HUES6 (cell line): ENCODE data around the gene PYGB.

ENCODE experiments used
- H3K27ac ChIP-seq: 2 replicates; pipeline ENCODE4 v1.7.0; 2013; ENCODE audit warnings: low read depth, mild to moderate bottlenecking, low read length, inconsistent platforms
- H3K27me3 ChIP-seq: 2 replicates; pipeline ENCODE4 v1.6.1; 2013; ENCODE audit warnings: low read length; ENCODE audit not compliant: control insufficient read depth, insufficient read depth
- H3K36me3 ChIP-seq: 2 replicates; pipeline ENCODE4 v1.6.1; 2013; ENCODE audit warnings: low read length; ENCODE audit not compliant: control insufficient read depth, insufficient read depth
- H3K4me1 ChIP-seq: 2 replicates; pipeline ENCODE4 v1.6.1; 2013; ENCODE audit warnings: low read length; ENCODE audit not compliant: control insufficient read depth, insufficient read depth
- H3K4me3 ChIP-seq: 2 replicates; pipeline ENCODE4 v1.5.1; 2013; ENCODE audit warnings: low read depth, low read length
- H3K9ac ChIP-seq: one replicate; pipeline ENCODE4 v1.6.1; 2013; ENCODE audit warnings: mild to moderate bottlenecking, low read length
- H3K9me3 ChIP-seq: 2 replicates; pipeline ENCODE4 v1.6.1; 2013; ENCODE audit warnings: low read depth, low read length; ENCODE audit not compliant: control insufficient read depth, insufficient read depth

PYGB gene

DNA sequence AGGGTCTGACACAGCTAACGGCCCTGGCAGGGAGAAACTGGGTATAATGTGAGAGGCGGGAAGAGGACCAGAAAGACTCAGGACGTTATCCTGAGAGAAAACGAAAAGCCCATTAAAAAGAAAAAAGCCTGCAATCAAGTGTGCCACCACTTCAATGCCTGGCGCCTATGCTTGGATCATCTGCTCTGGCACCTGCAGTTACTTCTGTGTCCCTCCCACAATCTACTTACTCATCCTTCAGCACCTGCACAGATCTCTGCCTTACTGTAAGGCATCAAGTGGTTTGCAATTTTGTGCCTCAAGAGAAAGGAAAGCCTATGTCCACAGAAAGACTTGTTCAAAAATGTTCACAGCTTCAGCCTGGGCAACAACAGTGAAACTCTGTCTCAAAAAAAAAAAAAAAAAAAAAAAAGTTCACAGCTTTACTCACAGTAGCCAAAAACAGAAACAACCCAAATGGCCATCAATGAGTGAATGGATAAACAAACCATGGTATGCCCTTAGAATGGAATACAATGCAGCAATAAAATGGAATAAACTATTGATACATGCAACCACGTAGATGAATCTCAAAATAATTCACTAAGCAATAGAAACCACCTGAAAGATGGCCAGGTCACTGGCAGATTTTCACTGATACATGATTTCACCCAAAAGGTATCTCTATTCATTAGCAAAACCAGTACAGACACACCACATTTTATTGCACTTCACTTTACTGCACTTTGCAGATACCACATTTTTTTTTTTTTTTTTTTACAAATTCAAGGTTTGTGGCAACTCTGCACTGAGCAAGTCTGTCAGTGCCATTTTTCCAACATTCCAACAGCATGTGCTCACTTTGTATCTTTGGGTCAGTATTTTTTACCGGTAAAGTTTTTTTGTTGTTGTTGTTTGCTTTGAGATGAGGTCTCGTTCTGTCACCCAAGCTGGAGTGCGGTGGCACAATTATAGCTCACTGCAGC, 94.1 kb downstream of the PYGB start:
- Histone ChIP-seq H3K36me3 (peaks cover 9% of the 10 kb centered on the region; the same call in 1 of the 2 replicates), H3K4me3 (no peak overlapping the region), H3K27ac (no peak overlapping the region), H3K9ac (no peak overlapping the region), H3K9me3 (no peaks in the 10 kb centered on the region), H3K4me1 (peaks cover 12% of the 10 kb centered on the region; the same call in 1 of the 2 replicates), H3K27me3 (no peaks in the 10 kb centered on the region)

DNA sequence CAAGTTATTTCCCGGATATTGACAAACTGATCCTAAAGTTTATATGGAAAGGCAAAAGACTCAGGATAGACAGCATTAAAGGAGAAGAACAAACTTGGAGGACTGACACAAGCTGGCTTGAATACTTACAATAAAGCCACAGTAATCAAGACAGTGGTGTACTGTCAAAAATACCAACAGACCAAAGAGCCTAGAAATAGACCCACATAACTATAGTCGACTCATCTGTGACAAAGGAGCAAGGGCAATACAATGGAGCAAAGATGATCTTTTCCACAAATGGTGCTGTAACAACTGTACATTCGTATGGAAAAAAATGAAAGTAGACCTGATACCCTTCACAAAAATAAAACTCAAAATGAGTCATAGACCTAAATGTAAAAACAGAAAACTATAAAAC, 96.7 kb downstream of the PYGB start:
- Histone ChIP-seq H3K9ac (no peak overlapping the region), H3K4me3 (no peak overlapping the region), H3K4me1 (peaks cover 9% of the 10 kb centered on the region; the same call in 1 of the 2 replicates), H3K9me3 (no peaks in the 10 kb centered on the region), H3K27me3 (no peaks in the 10 kb centered on the region), H3K36me3 (no peaks in the 10 kb centered on the region), H3K27ac (no peak overlapping the region)

DNA sequence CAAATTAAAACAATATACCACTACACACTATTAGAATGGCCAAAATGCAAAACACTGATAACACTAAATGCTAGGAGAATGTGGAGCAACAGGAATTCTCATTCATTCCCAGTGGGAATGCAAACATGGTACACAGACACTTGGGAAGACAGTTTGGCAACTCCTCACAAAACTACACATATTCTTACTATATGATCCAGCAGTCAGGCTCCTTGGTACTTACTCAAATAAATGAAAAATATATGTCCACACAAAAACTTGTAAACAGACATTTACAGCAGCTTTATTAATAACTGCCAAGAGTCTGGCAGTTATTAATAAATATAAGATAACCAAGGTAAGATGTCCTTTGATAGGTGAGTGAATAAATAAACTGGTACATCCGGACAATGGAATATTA, 97.8 kb downstream of the PYGB start:
- Histone ChIP-seq H3K9ac (no peak overlapping the region), H3K36me3 (no peaks in the 10 kb centered on the region), H3K4me1 (0 out of 2 replicates have a peak, but pooled peaks cover under 1% of the 10 kb centered on the region), H3K27me3 (no peaks in the 10 kb centered on the region), H3K4me3 (no peak overlapping the region), H3K9me3 (no peaks in the 10 kb centered on the region), H3K27ac (no peak overlapping the region)

DNA sequence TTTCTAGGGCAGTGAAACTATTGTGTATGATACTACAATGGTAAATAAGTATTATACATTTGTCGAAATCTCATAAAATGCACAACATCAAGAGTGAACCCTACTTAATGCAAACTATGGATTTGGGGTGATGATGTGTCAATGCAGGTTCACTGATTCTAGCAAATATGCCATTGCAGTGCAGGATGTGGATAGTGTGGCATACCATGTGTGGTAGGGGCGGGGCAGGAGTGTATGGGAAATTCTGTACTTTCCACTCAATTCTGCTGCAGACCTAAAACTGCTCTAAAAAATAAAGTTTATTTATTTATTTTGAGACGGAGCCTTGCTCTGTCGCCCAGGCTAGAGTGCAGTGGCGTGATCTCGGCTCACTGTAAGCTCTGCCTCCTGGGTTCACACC, 98.5 kb downstream of the PYGB start:
- Histone ChIP-seq H3K36me3 (no peaks in the 10 kb centered on the region), H3K27me3 (no peaks in the 10 kb centered on the region), H3K4me1 (peaks cover 3% of the 10 kb centered on the region; the same call in 1 of the 2 replicates), H3K9me3 (no peaks in the 10 kb centered on the region), H3K27ac (no peak overlapping the region), H3K9ac (no peak overlapping the region), H3K4me3 (no peak overlapping the region)
